ENCODE data around the gene ALDH8A1. TPM values are rescaled to one million over a fixed set of nuclear protein-coding genes. Genes with fewer than 3 reads are reported as not detected.

ALDH8A1 gene
- total and polyA plus RNA-seq, 10 of the 15 experiments (the other 5 are each of a cell fraction or from before 2014, with no cell fraction given) = 0.13 to 1.8 (median 0.62) TPM; not detected in 3

GRCh38 chr6:134956032-134956431 is 6.1 kb upstream of the ALDH8A1 start:
- Histone ChIP-seq H3K4me2 (ENCODE audit: control insufficient read depth, insufficient read depth) (no peak overlapping the region), H3K9ac (ENCODE audit: control insufficient read depth, insufficient read depth, low read length) (no peak overlapping the region), H3K4me3 (no peak overlapping the region), H3K27ac (ENCODE audit: control insufficient read depth, insufficient read depth) (no peak overlapping the region), H3K9me3 (replicated peaks; ENCODE audit: control insufficient read depth, insufficient read depth, low read length) (no peaks in the 10 kb centered on the region), H2AFZ (ENCODE audit: control insufficient read depth, low read depth, low read length) (no peak overlapping the region), H3K36me3 (ENCODE audit: control insufficient read depth in 2 of 2, insufficient read depth in 2 of 2, low read length in 1 of 2) (0 out of 4 replicates have a peak, but pooled peaks cover 0 to under 1% of the 10 kb centered on the region in 2 experiments), H3K79me2 (ENCODE audit: control insufficient read depth, insufficient read depth, low read length) (no peaks in the 10 kb centered on the region), H3K27me3 (replicated peaks in 1 of 2; ENCODE audit: control insufficient read depth in 2 of 2, insufficient read depth in 2 of 2, low read length in 1 of 2) (no peaks in the 10 kb centered on the region), H3K4me1 (ENCODE audit: control insufficient read depth, insufficient read depth, low read length) (no peaks in the 10 kb centered on the region), H4K20me1 (ENCODE audit: control insufficient read depth, insufficient read depth) (no peaks in the 10 kb centered on the region)
- RAD21 ChIA-PET (ENCODE audit: unreplicated experiment) = no interaction called here
- in situ Hi-C loops (cut with MboI) (no loop called here), intact Hi-C loops (cut with micrococcal nuclease; ENCODE audit: unreplicated experiment) (loop anchor here (10.0 kb wide), 1 partner anchor 479 kb away; no protein-coding TSS in a partner anchor)
- TF ChIP-seq E2F8 (IDR thresholded peaks at IDR 0.05; ENCODE audit: low read depth, partially characterized antibody) (no peak), POU2F2 (IDR thresholded peaks at IDR 0.05; ENCODE audit: borderline replicate concordance, low read depth, low read length) (no peak), SMARCA5 (IDR thresholded peaks at IDR 0.05) (no peak), CEBPB (IDR thresholded peaks at IDR 0.05; ENCODE audit: borderline replicate concordance in 1 of 2, low read depth in 2 of 2, low read length in 2 of 2) (no peak), ATF7 (IDR thresholded peaks at IDR 0.05; ENCODE audit: low read depth) (no peak), SPI1 (IDR thresholded peaks at IDR 0.05; ENCODE audit: borderline replicate concordance, insufficient read depth, low read depth, low read length) (no peak), MAX (IDR thresholded peaks at IDR 0.05; ENCODE audit: low read depth, low read length) (no peak), USF2 (IDR thresholded peaks at IDR 0.05; ENCODE audit: borderline replicate concordance, low read depth, low read length) (no peak), NFXL1 (IDR thresholded peaks at IDR 0.05; ENCODE audit: borderline replicate concordance) (no peak), CHD2 (IDR thresholded peaks at IDR 0.05; ENCODE audit: borderline replicate concordance, low read depth, low read length) (no peak), PKNOX1 (IDR thresholded peaks at IDR 0.05) (no peak), RUNX3 (IDR thresholded peaks at IDR 0.05; ENCODE audit: low read length) (no peak)
- ATAC-seq (no peak), DNase-seq (ENCODE audit: low read depth, low spot score) (no peak), FAIRE-seq (no peak)
- WGBS (ENCODE audit: insufficient coverage, insufficient replicate concordance, low lambda C conversion rate, missing lambda C conversion rate) = 79% methylated on average over 5 of the region's 5 CpGs
- BruUV-seq (replicated peaks) = no TSS peak
- POLR2A ChIA-PET = no interaction called here
- SMC1A ChIA-PET (ENCODE audit: uncharacterized antibody, unreplicated experiment) = interaction anchor here (1.2 kb wide), 1 partner anchor 16 kb away, joined by 4 read pairs; no protein-coding TSS in a partner anchor
- CTCF ChIA-PET = interaction anchor here (1.2 to 1.3 kb wide), 2 partner anchors 9 to 16 kb away, joined by 3 to 5 read pairs; no protein-coding TSS in a partner anchor
